HG03025 (cell line): ENCODE measurements around the gene LGMN.

ENCODE experiments used
- ATAC-seq: cut with Tn5 transposase; IDR thresholded peaks from one replicate; pipeline ENCODE4 v1.9.1; 2021; ENCODE audit warnings: mild to moderate bottlenecking, moderate library complexity; ENCODE audit not compliant: unreplicated experiment, low FRiP score

Gene LGMN

GRCh38 chr14:92657457-92658142, 90.8 kb downstream of the LGMN start:
- no peak for ATAC-seq

DNA sequence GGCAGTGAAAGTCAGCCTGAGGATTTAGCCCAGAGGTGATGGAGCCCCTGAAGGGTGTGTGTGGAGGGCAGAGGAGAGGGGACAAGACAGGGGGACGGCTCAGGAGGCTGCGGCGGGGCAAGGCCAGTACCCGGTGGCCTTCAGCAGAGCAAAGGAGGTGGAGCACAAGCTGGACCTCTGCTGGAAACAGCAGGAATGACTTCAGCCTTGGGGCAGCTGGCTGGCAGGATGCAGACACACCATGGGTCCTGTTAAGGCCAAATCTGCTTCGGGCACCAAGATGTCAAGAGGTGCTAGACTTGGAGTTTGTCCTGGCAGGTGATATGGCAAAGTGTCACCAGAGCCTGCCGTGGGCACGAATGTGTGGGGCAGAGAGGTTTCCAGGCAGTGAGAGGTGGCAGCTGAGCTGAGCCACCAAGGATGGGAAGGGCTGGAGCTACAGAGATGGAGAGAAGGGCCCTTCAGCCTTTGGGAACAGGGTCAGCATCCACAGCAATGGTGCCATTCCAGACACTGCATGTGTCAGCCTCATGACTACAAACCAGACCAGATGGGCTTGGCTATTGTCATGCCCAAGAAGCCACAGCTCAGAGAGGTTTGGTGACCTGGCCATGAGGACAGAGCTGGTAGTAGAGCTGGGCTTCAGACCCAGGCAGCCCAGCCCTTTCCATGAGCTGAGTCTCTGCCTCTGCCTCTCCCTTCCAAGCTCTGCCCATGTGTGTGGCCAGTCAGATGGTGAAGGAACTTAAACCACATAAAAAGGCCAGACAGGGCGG, 91.9 kb downstream of the LGMN start:
- no peak for ATAC-seq

GRCh38 chr14:92655419-92656201, 92.8 kb downstream of the LGMN start:
- no peak for ATAC-seq

DNA sequence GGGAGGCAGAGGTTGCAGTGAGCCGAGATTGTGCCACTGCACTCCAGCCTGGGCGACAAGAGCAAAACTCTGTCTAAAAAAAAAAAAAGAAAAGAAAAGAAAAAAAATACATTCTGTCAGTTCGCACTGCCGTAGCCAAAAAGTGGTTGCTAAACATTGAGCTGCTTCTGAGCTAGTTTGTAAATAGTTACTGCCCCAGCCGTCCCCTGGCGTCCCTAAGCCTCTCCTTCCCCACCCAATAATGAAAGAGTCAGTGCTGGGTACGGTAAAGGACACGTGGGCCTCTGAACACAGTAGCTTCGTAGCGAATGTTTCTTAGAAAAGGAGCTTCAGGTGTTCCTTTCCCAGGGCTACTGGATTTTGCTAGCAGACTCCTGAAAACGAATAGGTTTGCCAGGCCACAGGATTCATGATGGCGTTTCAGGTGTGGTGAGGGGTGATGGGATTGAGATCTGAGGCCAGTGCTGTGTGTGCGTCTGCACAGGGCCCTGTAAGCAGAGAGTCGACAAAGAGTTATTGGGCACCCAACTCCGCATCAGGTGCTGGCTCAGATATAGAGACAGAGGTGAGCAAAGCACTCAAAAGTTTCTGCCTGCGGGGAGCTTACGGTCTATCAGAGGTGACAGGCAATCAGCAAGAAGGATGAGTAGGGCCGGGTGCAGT, 94.1 kb downstream of the LGMN start:
- no peak for ATAC-seq
